ENCODE data around the gene AKIRIN2.

Gene AKIRIN2

GRCh38 chr6:87738744-87739143 is 36.7 kb upstream of the AKIRIN2 start:
- no peaks in the 10 kb centered on the region for H3K79me2 ChIP-seq (ENCODE audit: insufficient read depth, low read length)
- no peak overlapping the region for H3K4me2 ChIP-seq (ENCODE audit: low read depth, low read length, poor library complexity, severe bottlenecking)
- no peaks in the 10 kb centered on the region for H3K27me3 ChIP-seq (ENCODE audit: insufficient read depth, low read length, poor library complexity, severe bottlenecking)
- H3K4me3 ChIP-seq (ENCODE audit: low read length, poor library complexity, severe bottlenecking) = no peak overlapping the region
- no peaks in the 10 kb centered on the region for H3K9me2 ChIP-seq (replicated peaks; ENCODE audit: low read depth, low read length)
- H4K20me1 ChIP-seq (ENCODE audit: insufficient read depth, low read length, poor library complexity, severe bottlenecking) = no peaks in the 10 kb centered on the region
- no peaks in the 10 kb centered on the region for H3F3A ChIP-seq (ENCODE audit: low read depth)
- H3K9ac ChIP-seq (ENCODE audit: low read depth, low read length, poor library complexity, severe bottlenecking) = no peak overlapping the region
- H2AFZ ChIP-seq (ENCODE audit: low read length) = no peak overlapping the region
- no peaks in the 10 kb centered on the region for H3K4me1 ChIP-seq (ENCODE audit: insufficient read depth, low read length, poor library complexity, severe bottlenecking)
- no peaks in the 10 kb centered on the region for H3K36me3 ChIP-seq (ENCODE audit: insufficient read depth, low read length)
- TF ChIP-seq CTCF (conservative IDR thresholded peaks at IDR 0.05; ENCODE audit: low read length) (no peak), EZH2phosphoT487 (IDR thresholded peaks at IDR 0.05; ENCODE audit: borderline replicate concordance) (no peak)
- no peaks in the 10 kb centered on the region for H3K9me3 ChIP-seq (ENCODE audit: insufficient read depth, low read depth, low read length)

- Histone ChIP-seq H3K27me3 (ENCODE audit: insufficient read depth, low read length, poor library complexity, severe bottlenecking) (no peaks in the 10 kb centered on the region), H4K20me1 (ENCODE audit: insufficient read depth, low read length, poor library complexity, severe bottlenecking) (no peaks in the 10 kb centered on the region), H3K79me2 (ENCODE audit: insufficient read depth, low read length) (no peaks in the 10 kb centered on the region), H3F3A (ENCODE audit: low read depth) (no peaks in the 10 kb centered on the region), H3K9me3 (ENCODE audit: insufficient read depth, low read depth, low read length) (no peaks in the 10 kb centered on the region), H2AFZ (ENCODE audit: low read length) (no peak overlapping the region), H3K4me1 (ENCODE audit: insufficient read depth, low read length, poor library complexity, severe bottlenecking) (no peaks in the 10 kb centered on the region), H3K4me3 (ENCODE audit: low read length, poor library complexity, severe bottlenecking) (no peak overlapping the region), H3K9ac (ENCODE audit: low read depth, low read length, poor library complexity, severe bottlenecking) (no peak overlapping the region), H3K9me2 (replicated peaks; ENCODE audit: low read depth, low read length) (no peaks in the 10 kb centered on the region), H3K4me2 (ENCODE audit: low read depth, low read length, poor library complexity, severe bottlenecking) (no peak overlapping the region), H3K36me3 (ENCODE audit: insufficient read depth, low read length) (no peaks in the 10 kb centered on the region)
- TF ChIP-seq CTCF (conservative IDR thresholded peaks at IDR 0.05; ENCODE audit: low read length) = no peak
- TF ChIP-seq EZH2phosphoT487 (IDR thresholded peaks at IDR 0.05; ENCODE audit: borderline replicate concordance) = no peak
Measured at GRCh38 chr6:87738000-87738399, 36.0 kb upstream of the AKIRIN2 start.

GRCh38 chr6:87736809-87737540 is 34.9 kb upstream of the AKIRIN2 start:
- H3K4me1 ChIP-seq (ENCODE audit: insufficient read depth, low read length, poor library complexity, severe bottlenecking) = peaks cover 3% of the 10 kb centered on the region
- no peaks in the 10 kb centered on the region for H3K79me2 ChIP-seq (ENCODE audit: insufficient read depth, low read length)
- H4K20me1 ChIP-seq (ENCODE audit: insufficient read depth, low read length, poor library complexity, severe bottlenecking) = no peaks in the 10 kb centered on the region
- H3K4me2 ChIP-seq (ENCODE audit: low read depth, low read length, poor library complexity, severe bottlenecking) = no peak overlapping the region
- no peak overlapping the region for H2AFZ ChIP-seq (ENCODE audit: low read length)
- no peaks in the 10 kb centered on the region for H3F3A ChIP-seq (ENCODE audit: low read depth)
- TF ChIP-seq CTCF (conservative IDR thresholded peaks at IDR 0.05; ENCODE audit: low read length) (no peak), EZH2phosphoT487 (IDR thresholded peaks at IDR 0.05; ENCODE audit: borderline replicate concordance) (no peak)
- no peaks in the 10 kb centered on the region for H3K36me3 ChIP-seq (ENCODE audit: insufficient read depth, low read length)
- H3K9me3 ChIP-seq (ENCODE audit: insufficient read depth, low read depth, low read length) = no peaks in the 10 kb centered on the region
- H3K4me3 ChIP-seq (ENCODE audit: low read length, poor library complexity, severe bottlenecking) = no peak overlapping the region
- H3K9ac ChIP-seq (ENCODE audit: low read depth, low read length, poor library complexity, severe bottlenecking) = no peak overlapping the region
- H3K9me2 ChIP-seq (replicated peaks; ENCODE audit: low read depth, low read length) = no peaks in the 10 kb centered on the region
- no peaks in the 10 kb centered on the region for H3K27me3 ChIP-seq (ENCODE audit: insufficient read depth, low read length, poor library complexity, severe bottlenecking)

Measured in Loucy (cell line).